ENCODE data around the gene ZNF587B. TPM values are rescaled to one million over a fixed set of nuclear protein-coding genes. Genes with fewer than 3 reads are reported as not detected.

ZNF587B gene
- total RNA-seq, 1 donor from 2014 or later: 24.5 TPM

DNA sequence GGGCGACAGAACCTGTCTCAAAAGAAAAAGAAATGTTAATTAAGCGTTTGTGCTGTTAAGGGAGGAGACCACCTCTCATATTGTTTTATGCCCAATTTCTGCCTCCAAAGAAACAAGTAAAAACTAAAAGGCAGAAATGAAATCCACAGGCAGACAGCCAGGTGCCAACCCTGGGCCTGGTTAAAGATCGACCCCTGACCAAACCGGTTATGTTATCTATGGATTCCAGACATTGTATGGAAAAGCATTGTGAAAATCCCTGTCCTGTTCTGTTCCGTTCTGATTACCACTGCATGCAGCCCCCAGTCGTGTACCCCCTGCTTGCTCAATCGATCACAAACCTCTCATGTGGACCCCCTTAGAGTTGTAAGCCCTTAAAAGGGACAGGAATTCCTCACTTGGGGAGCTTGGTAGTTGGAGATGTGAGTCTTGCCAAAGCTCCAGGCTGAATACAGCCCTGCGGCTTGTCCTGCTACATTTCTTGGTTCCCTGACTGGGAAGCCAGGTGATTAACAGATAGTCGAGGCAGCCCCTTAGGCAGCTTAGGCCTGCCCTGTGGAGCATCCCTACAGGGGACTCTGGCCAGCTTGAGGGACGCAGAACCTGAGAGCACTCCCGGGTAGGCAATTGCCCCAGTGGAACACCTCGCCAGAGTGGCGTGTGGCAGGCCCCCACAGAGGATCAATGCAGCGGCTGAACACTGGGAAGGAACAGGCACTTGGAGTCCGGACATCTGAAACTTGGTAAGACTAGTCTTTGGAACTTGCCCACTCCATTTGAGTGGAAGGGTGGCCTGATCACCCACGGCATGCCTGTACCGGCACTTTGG lies 14.6 kb upstream of the ZNF587B start:
- peaks cover 37% of the 10 kb centered on the region for H3K4me1 Mint-ChIP-seq (ENCODE audit: unreplicated experiment)
- no peak for TF ChIP-seq CTCF (IDR thresholded peaks at IDR 0.05; ENCODE audit: unreplicated experiment)
- no peaks in the 10 kb centered on the region for H3K9me3 Mint-ChIP-seq (ENCODE audit: unreplicated experiment)
- peak overlapping the region; percentile 67 for H3K27ac Mint-ChIP-seq (ENCODE audit: unreplicated experiment)
- DNase-seq (ENCODE audit: low spot score): no peak
- H3K36me3 Mint-ChIP-seq (ENCODE audit: low read depth, unreplicated experiment): peaks cover 25% of the 10 kb centered on the region
- peaks cover 15% of the 10 kb centered on the region for H3K27me3 Mint-ChIP-seq (ENCODE audit: unreplicated experiment)
- peak overlapping the region; percentile 96 for H3K4me3 Mint-ChIP-seq (ENCODE audit: unreplicated experiment)

DNA sequence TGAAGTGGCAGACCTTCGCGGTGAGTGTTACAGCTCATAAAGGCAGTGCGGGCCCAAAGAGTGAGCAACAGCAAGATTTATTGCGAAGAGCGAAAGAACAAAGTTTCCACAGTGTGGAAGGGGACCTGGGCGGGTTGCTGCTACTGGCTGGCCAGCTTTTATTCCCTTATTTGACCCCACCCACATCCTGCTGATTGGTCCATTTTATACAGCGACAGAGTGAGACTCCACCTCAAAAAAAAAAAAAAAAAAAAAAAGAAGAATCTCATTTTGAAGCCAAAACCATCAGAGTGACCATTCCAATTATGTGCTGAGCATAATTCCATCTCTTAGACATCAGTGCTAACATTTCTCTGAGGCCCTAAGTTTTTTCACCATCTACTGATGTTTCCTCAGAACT lies 13.4 kb upstream of the ZNF587B start:
- Mint-ChIP-seq H3K4me3 (ENCODE audit: unreplicated experiment) (peak overlapping the region; percentile 38), H3K36me3 (ENCODE audit: low read depth, unreplicated experiment) (peaks cover 26% of the 10 kb centered on the region), H3K27me3 (ENCODE audit: unreplicated experiment) (peaks cover 14% of the 10 kb centered on the region), H3K4me1 (ENCODE audit: unreplicated experiment) (peaks cover 37% of the 10 kb centered on the region), H3K27ac (ENCODE audit: unreplicated experiment) (peak overlapping the region; percentile 78), H3K9me3 (ENCODE audit: unreplicated experiment) (no peaks in the 10 kb centered on the region)
- DNase-seq (ENCODE audit: low spot score): no peak
- no peak for TF ChIP-seq CTCF (IDR thresholded peaks at IDR 0.05; ENCODE audit: unreplicated experiment)

DNA sequence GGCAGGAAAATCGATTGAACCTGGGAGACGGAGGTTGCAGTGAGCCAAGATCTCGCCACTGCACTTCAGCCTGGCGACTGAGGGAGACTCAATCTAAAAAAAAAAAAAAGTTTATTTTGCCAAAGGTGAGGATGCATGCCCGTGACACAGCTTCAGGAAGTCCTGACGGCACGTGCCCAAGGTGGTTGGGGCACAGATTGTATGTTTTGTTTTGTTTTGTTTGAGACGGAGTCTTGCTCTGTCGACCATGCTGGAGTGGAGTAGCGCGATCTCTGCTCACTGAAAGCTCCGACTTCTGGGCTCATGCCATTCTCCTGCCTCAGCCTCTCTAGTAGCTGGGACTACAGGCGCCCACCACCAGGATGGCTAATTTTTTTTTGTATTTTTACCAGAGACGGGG lies 12.1 kb upstream of the ZNF587B start:
- peaks cover 21% of the 10 kb centered on the region for H3K36me3 Mint-ChIP-seq (ENCODE audit: low read depth, unreplicated experiment)
- peaks cover 14% of the 10 kb centered on the region for H3K27me3 Mint-ChIP-seq (ENCODE audit: unreplicated experiment)
- DNase-seq (ENCODE audit: low spot score): no peak
- H3K9me3 Mint-ChIP-seq (ENCODE audit: unreplicated experiment): no peaks in the 10 kb centered on the region
- no peak overlapping the region for H3K27ac Mint-ChIP-seq (ENCODE audit: unreplicated experiment)
- no peak overlapping the region for H3K4me3 Mint-ChIP-seq (ENCODE audit: unreplicated experiment)
- no peak for TF ChIP-seq CTCF (IDR thresholded peaks at IDR 0.05; ENCODE audit: unreplicated experiment)
- peaks cover 33% of the 10 kb centered on the region for H3K4me1 Mint-ChIP-seq (ENCODE audit: unreplicated experiment)

GRCh38 chr19:57818378-57818777 lies 11.7 kb upstream of the ZNF587B start:
- DNase-seq (ENCODE audit: low spot score): no peak
- H3K9me3 Mint-ChIP-seq (ENCODE audit: unreplicated experiment): no peaks in the 10 kb centered on the region
- TF ChIP-seq CTCF (IDR thresholded peaks at IDR 0.05; ENCODE audit: unreplicated experiment): no peak
- H3K36me3 Mint-ChIP-seq (ENCODE audit: low read depth, unreplicated experiment): peaks cover 21% of the 10 kb centered on the region
- H3K27ac Mint-ChIP-seq (ENCODE audit: unreplicated experiment): peak overlapping the region; percentile 67
- H3K4me3 Mint-ChIP-seq (ENCODE audit: unreplicated experiment): peak overlapping the region; percentile 82
- H3K27me3 Mint-ChIP-seq (ENCODE audit: unreplicated experiment): peaks cover 12% of the 10 kb centered on the region
- peaks cover 31% of the 10 kb centered on the region for H3K4me1 Mint-ChIP-seq (ENCODE audit: unreplicated experiment)

DNA sequence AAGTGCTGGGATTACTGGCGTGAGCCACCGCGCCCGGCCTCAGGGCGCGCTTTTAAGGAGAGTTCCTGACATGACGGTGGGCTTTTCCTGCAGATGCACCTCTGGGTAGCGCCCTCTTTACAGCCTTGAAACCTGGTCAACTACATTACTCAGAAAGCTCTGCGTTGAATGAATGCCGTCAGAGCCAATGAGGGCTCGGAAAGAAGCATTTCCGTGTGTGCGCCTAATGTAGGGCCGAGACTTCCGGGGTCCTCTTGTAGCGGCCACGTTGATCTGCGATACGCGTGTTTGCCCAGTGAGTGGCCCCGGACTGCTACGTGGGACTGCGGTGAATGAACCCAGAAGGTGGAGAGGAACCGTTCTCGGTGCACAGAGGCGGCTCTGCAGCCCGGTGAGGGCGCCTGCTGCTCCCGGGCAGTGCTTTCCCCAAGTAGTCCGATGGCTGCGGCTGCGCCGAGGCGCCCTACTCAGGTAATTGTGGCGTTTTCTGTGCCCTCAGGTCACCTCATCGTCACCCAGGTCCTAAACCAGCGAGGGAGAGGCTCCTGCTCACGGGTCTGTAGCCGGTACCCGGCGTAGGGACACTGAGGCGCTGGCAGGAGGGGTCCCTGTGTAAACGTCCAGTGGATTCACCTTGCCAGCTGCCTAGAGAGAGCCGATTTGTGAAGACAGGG lies 10.5 kb upstream of the ZNF587B start:
- H3K27ac Mint-ChIP-seq (ENCODE audit: unreplicated experiment): peak overlapping the region; percentile 86
- peak overlapping the region; percentile 96 for H3K4me3 Mint-ChIP-seq (ENCODE audit: unreplicated experiment)
- TF ChIP-seq CTCF (IDR thresholded peaks at IDR 0.05; ENCODE audit: unreplicated experiment): no peak
- H3K36me3 Mint-ChIP-seq (ENCODE audit: low read depth, unreplicated experiment): peaks cover 18% of the 10 kb centered on the region
- H3K27me3 Mint-ChIP-seq (ENCODE audit: unreplicated experiment): peaks cover 12% of the 10 kb centered on the region
- H3K9me3 Mint-ChIP-seq (ENCODE audit: unreplicated experiment): no peaks in the 10 kb centered on the region
- peak; percentile 43 for DNase-seq (ENCODE audit: low spot score)
- peaks cover 26% of the 10 kb centered on the region for H3K4me1 Mint-ChIP-seq (ENCODE audit: unreplicated experiment)

All from endothelial cell (in vitro differentiated cells).